PC-3 (cell line): Measurements from ENCODE around the gene PDZRN3.

Source experiments
- EZH2 ChIP-seq: fragments of 300-600 bp; sonication (generic); IDR thresholded peaks from one replicate; pipeline ENCODE4 v1.6.1; 2017; ENCODE audit warnings: antibody characterized with exemption, mild to moderate bottlenecking, low read length; ENCODE audit not compliant: unreplicated experiment
- TF ChIP-seq, protein P1 (sequence below): fragments of 300-600 bp; sonication (generic); conservative IDR thresholded peaks from 2 replicates; pipeline ENCODE4 v1.5.1; 2017; ENCODE audit warnings: antibody characterized with exemption, low read depth, mild to moderate bottlenecking, low read length

DNA sequence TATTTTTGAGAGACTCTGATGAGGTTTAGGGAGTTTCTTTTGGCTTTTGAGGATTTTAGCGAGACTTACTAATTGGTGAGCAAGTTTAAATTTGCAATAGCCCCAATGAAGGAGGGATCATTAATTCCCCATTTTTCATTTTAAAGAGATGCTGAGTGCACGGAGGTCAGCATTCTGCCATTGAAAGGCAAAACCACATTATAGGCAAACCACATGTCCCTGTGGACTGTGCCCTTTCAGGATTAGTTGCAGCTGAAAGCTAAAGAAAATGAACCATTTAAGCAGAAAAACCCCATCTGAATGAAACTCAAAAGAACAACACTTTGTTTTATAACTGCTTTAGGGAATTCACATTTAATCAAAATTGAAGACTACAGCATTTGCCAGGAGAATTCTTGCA is 246.5 kb downstream of the PDZRN3 start:
- TF ChIP-seq, protein P1, sequence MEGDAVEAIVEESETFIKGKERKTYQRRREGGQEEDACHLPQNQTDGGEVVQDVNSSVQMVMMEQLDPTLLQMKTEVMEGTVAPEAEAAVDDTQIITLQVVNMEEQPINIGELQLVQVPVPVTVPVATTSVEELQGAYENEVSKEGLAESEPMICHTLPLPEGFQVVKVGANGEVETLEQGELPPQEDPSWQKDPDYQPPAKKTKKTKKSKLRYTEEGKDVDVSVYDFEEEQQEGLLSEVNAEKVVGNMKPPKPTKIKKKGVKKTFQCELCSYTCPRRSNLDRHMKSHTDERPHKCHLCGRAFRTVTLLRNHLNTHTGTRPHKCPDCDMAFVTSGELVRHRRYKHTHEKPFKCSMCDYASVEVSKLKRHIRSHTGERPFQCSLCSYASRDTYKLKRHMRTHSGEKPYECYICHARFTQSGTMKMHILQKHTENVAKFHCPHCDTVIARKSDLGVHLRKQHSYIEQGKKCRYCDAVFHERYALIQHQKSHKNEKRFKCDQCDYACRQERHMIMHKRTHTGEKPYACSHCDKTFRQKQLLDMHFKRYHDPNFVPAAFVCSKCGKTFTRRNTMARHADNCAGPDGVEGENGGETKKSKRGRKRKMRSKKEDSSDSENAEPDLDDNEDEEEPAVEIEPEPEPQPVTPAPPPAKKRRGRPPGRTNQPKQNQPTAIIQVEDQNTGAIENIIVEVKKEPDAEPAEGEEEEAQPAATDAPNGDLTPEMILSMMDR = no peak
- TF ChIP-seq EZH2 = no peak
